ENCODE results near the gene LUC7L.
"Not testable (repeated sequence)": the region's sequence is repeated elsewhere in the genome, so short reads cannot be mapped to it uniquely, and the experiment has no call there.

The LUC7L gene

GRCh38 chr16:167122-167690, 62.0 kb downstream of the LUC7L start:
- in situ Hi-C loops (cut with HindIII; ENCODE audit: low sequenced_read_pairs): no loop called here

- in situ Hi-C loops (cut with HindIII; ENCODE audit: low sequenced_read_pairs): no loop called here
Measured at GRCh38 chr16:166375-167121, 62.7 kb downstream of the LUC7L start.

- in situ Hi-C loops (cut with HindIII; ENCODE audit: low sequenced_read_pairs): no loop called here
Measured at GRCh38 chr16:165539-166374, 63.5 kb downstream of the LUC7L start, which contains the start of gene HBM. HBM (plus strand) TSS chr16:165978; CDS start chr16:165998, 20 bp downstream.

- in situ Hi-C loops (cut with HindIII; ENCODE audit: low sequenced_read_pairs): no loop called here
Measured at GRCh38 chr16:164827-165538, 64.3 kb downstream of the LUC7L start.

- in situ Hi-C loops (cut with HindIII; ENCODE audit: low sequenced_read_pairs): not testable (repeated sequence)
Measured at GRCh38 chr16:164134-164823, 65.0 kb downstream of the LUC7L start.

- in situ Hi-C loops (cut with HindIII; ENCODE audit: low sequenced_read_pairs): not testable (repeated sequence)
Measured at GRCh38 chr16:163696-164095, 65.6 kb downstream of the LUC7L start.

- in situ Hi-C loops (cut with HindIII; ENCODE audit: low sequenced_read_pairs): not testable (repeated sequence)
Measured at GRCh38 chr16:163139-163538, 66.1 kb downstream of the LUC7L start.

- in situ Hi-C loops (cut with HindIII; ENCODE audit: low sequenced_read_pairs): no loop called here
Measured at GRCh38 chr16:162271-162991, 66.8 kb downstream of the LUC7L start.

GRCh38 chr16:160691-161190, 68.5 kb downstream of the LUC7L start:
- in situ Hi-C loops (cut with HindIII; ENCODE audit: low sequenced_read_pairs): no loop called here

GRCh38 chr16:160242-160641, 69.0 kb downstream of the LUC7L start:
- in situ Hi-C loops (cut with HindIII; ENCODE audit: low sequenced_read_pairs): not testable (repeated sequence)

- in situ Hi-C loops (cut with HindIII; ENCODE audit: low sequenced_read_pairs): no loop called here
Measured at GRCh38 chr16:159136-159849, 70.0 kb downstream of the LUC7L start.

- in situ Hi-C loops (cut with HindIII; ENCODE audit: low sequenced_read_pairs): no loop called here
Measured at GRCh38 chr16:155031-155398, 74.2 kb downstream of the LUC7L start.

- in situ Hi-C loops (cut with HindIII; ENCODE audit: low sequenced_read_pairs): no loop called here
Measured at GRCh38 chr16:154217-155030, 74.8 kb downstream of the LUC7L start.

GRCh38 chr16:153550-154216, 75.6 kb downstream of the LUC7L start:
- in situ Hi-C loops (cut with HindIII; ENCODE audit: low sequenced_read_pairs): not testable (repeated sequence)

GRCh38 chr16:153129-153521, 76.1 kb downstream of the LUC7L start:
- in situ Hi-C loops (cut with HindIII; ENCODE audit: low sequenced_read_pairs): not testable (repeated sequence)

GRCh38 chr16:152141-153128, 76.8 kb downstream of the LUC7L start, which contains the start of gene HBZ:
HBZ (plus strand) TSS chr16:152644; CDS start chr16:152910, 266 bp downstream.
- in situ Hi-C loops (cut with HindIII; ENCODE audit: low sequenced_read_pairs): no loop called here
